GM12878 (cell line): Measurements from ENCODE around the gene SLC28A1. TPM values are rescaled to one million over a fixed set of nuclear protein-coding genes. Genes with fewer than 3 reads are reported as not detected.

Source experiments
- ASH2L ChIP-seq: fragments of 300-600, 200-600 bp; sonication (generic); IDR thresholded peaks from 2 replicates; pipeline ENCODE4 v1.6.1; 2017; ENCODE audit warnings: low read depth, mild to moderate bottlenecking, borderline replicate concordance
- CBX3 ChIP-seq: fragments of 200-600 bp; sonication (generic); IDR thresholded peaks from 2 replicates; pipeline ENCODE4 v1.6.1; 2016; ENCODE audit warnings: low read depth, borderline replicate concordance
- EGR1 ChIP-seq, 2 experiments: IDR thresholded peaks; 1 replicate in 1 of 2; 2 replicates in 1 of 2; pipeline ENCODE4 v1.6.1; 2011 to 2012; ENCODE audit warnings: low read depth in 2 of 2, low read length in 2 of 2, borderline replicate concordance in 1 of 2, mild to moderate bottlenecking in 1 of 2, moderate library complexity in 1 of 2
- IKZF2 ChIP-seq, 2 experiments: fragments of 450-650 bp; IDR thresholded peaks; 2 replicates each; pipeline ENCODE4 v1.6.1; 2017; ENCODE audit warnings: mild to moderate bottlenecking in 2 of 2, moderate library complexity in 2 of 2
- JUND ChIP-seq: IDR thresholded peaks from 2 replicates; pipeline ENCODE4 v1.6.1; 2012; ENCODE audit warnings: low read depth, mild to moderate bottlenecking, low read length, improper control_type of control experiment, moderate library complexity
- KAT2A ChIP-seq: conservative IDR thresholded peaks from 2 replicates; pipeline ENCODE4 v1.6.1; 2011; ENCODE audit warnings: low read depth, low read length; ENCODE audit not compliant: control insufficient read depth
- MEF2A ChIP-seq: IDR thresholded peaks from 2 replicates; pipeline ENCODE4 v1.6.1; 2011; ENCODE audit warnings: low read depth, mild to moderate bottlenecking, low read length, moderate library complexity; ENCODE audit not compliant: insufficient read depth
- MEF2B ChIP-seq: fragments of 450-650 bp; IDR thresholded peaks from 2 replicates; pipeline ENCODE4 v1.6.1; 2018; ENCODE audit warnings: mild to moderate bottlenecking, moderate library complexity; ENCODE audit not compliant: partially characterized antibody, poor library complexity, severe bottlenecking
- MXI1 ChIP-seq: fragments of 150-350 bp; IDR thresholded peaks from 2 replicates; pipeline ENCODE4 v1.6.1; 2011; ENCODE audit warnings: low read depth, mild to moderate bottlenecking, inconsistent platforms, low read length, improper control_type of control experiment
- NBN ChIP-seq: fragments of 450-650 bp; IDR thresholded peaks from 2 replicates; pipeline ENCODE4 v1.6.1; 2016
- PAX5 ChIP-seq: IDR thresholded peaks from 2 replicates; pipeline ENCODE4 v1.6.1; 2011; ENCODE audit warnings: low read depth, low read length, borderline replicate concordance
- PML ChIP-seq: IDR thresholded peaks from 2 replicates; pipeline ENCODE4 v1.6.1; 2012; ENCODE audit warnings: low read length, inconsistent platforms
- RBBP5 ChIP-seq: fragments of 200-600 bp; sonication (generic); conservative IDR thresholded peaks from 2 replicates; pipeline ENCODE4 v1.6.1; 2016
- SIN3A ChIP-seq: IDR thresholded peaks from 2 replicates; pipeline ENCODE4 v1.6.1; 2012; ENCODE audit warnings: low read depth, low read length, improper control_type of control experiment
- SMAD1 ChIP-seq: fragments of 450-650 bp; IDR thresholded peaks from 2 replicates; pipeline ENCODE4 v1.6.1; 2018; ENCODE audit warnings: mild to moderate bottlenecking, low read depth; ENCODE audit not compliant: partially characterized antibody
- SREBF2 ChIP-seq: IDR thresholded peaks from 2 replicates; pipeline ENCODE4 v1.6.1; 2012; ENCODE audit warnings: mild to moderate bottlenecking, low read length
- TARDBP ChIP-seq: IDR thresholded peaks from 2 replicates; pipeline ENCODE4 v1.6.1; 2016; ENCODE audit warnings: borderline replicate concordance
- ZBED1 ChIP-seq: IDR thresholded peaks from 2 replicates; pipeline ENCODE4 v1.6.1; 2016; ENCODE audit warnings: borderline replicate concordance
- polyA plus RNA-seq, 11 experiments: library from polyadenylated mRNA; depleted of rRNA in 4 of 11; unstranded in 6 of 11; stranded (reverse) in 5 of 11; fragments of >200 nt; fragmentation: Nextera tagmentation in 4 of 11; fragmentation: Illumina TruSeq in 1 of 11; extraction: Ambion mirVana in 4 of 11; extraction: Trizol in 1 of 11; gene quantifications; 1 replicate in 1 of 11; 2 replicates in 10 of 11; pipeline versions ENCODE4 v1.2.1 to v1.2.3, GENCODE V29; 2011 to 2016; ENCODE audit warnings: inconsistent platforms in 2 of 11, missing spikeins in 2 of 11, low read depth in 1 of 11
- total RNA-seq, 4 experiments: library from RNA; depleted of rRNA in 3 of 4; stranded (reverse); fragments of >200 nt in 3 of 4; fragmentation: Illumina TruSeq in 1 of 4; extraction: Trizol in 1 of 4; gene quantifications; 2 replicates each; pipeline versions ENCODE4 v1.2.1 to v1.2.3, GENCODE V29; 2013 to 2021
- TF ChIP-seq, protein P1 (sequence below): fragments of 450-650 bp; IDR thresholded peaks from 2 replicates; pipeline ENCODE4 v1.6.1; 2017; ENCODE audit warnings: mild to moderate bottlenecking
- TF ChIP-seq, protein P2 (sequence below): fragments of 450-650 bp; formaldehyde crosslinking; IDR thresholded peaks from 2 replicates; pipeline ENCODE4 v1.5.0; 2022; ENCODE audit warnings: mild to moderate bottlenecking, missing genetic modification characterization
- TF ChIP-seq, protein P3 (sequence below): fragments of 450-650 bp; IDR thresholded peaks from 2 replicates; pipeline ENCODE4 v1.6.1; 2017; ENCODE audit warnings: borderline replicate concordance

Gene SLC28A1
- total and polyA plus RNA-seq, 10 of the 15 experiments (the other 5 are each of a cell fraction or from before 2014, with no cell fraction given) = not detected

DNA sequence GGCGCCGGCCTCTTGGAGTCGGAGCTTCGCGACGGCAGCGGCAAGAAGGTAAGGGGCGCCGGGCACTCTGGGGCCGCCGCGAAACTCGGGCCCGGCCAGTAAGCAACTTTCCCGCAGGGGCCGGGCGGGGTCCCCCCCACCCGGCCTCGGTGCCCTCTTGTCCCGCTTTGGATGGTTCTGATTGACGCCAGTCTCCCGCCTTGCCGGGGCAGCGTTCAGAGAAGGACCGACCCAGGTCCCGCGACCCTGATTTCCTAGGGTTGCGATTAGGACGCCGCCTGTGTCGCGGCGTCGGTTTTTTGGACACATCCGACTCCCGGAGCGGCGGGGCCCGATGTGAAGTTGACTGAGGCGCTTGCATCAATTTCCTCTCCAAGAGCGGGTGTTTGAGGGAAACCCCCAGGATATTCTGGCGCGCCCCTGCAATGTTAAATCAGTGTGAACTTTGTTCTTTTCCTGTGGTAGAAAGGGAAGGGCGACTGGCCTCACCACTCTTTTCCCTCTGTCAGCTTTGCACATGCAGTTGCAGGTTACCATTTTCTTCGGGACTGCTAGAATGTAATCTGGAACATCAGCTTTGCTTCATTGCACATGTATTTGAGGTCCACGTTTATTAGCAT lies 97.9 kb downstream of the SLC28A1 start (continued):
- TF ChIP-seq, protein P1, sequence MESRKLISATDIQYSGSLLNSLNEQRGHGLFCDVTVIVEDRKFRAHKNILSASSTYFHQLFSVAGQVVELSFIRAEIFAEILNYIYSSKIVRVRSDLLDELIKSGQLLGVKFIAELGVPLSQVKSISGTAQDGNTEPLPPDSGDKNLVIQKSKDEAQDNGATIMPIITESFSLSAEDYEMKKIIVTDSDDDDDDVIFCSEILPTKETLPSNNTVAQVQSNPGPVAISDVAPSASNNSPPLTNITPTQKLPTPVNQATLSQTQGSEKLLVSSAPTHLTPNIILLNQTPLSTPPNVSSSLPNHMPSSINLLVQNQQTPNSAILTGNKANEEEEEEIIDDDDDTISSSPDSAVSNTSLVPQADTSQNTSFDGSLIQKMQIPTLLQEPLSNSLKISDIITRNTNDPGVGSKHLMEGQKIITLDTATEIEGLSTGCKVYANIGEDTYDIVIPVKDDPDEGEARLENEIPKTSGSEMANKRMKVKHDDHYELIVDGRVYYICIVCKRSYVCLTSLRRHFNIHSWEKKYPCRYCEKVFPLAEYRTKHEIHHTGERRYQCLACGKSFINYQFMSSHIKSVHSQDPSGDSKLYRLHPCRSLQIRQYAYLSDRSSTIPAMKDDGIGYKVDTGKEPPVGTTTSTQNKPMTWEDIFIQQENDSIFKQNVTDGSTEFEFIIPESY = no peak
- TF ChIP-seq ZBED1 (no peak), EGR1 (IDR thresholded peaks at IDR 0.05; ENCODE audit: borderline replicate concordance in 1 of 2, low read depth in 2 of 2, low read length in 2 of 2) (no peak), PML (no peak), MXI1 (0 out of 2 replicates have a peak, but pooled peaks have one; percentile 14), SIN3A (no peak), MEF2B (no peak), TARDBP (no peak), MEF2A (no peak), ASH2L (no peak), SREBF2 (no peak), JUND (no peak), PAX5 (no peak), IKZF2 (IDR thresholded peaks at IDR 0.05) (peak; percentile 32 to 33; a peak in 2 of 4 replicates), NBN (no peak), CBX3 (no peak), RBBP5 (no peak), KAT2A (no peak), SMAD1 (no peak)
- TF ChIP-seq, protein P2, sequence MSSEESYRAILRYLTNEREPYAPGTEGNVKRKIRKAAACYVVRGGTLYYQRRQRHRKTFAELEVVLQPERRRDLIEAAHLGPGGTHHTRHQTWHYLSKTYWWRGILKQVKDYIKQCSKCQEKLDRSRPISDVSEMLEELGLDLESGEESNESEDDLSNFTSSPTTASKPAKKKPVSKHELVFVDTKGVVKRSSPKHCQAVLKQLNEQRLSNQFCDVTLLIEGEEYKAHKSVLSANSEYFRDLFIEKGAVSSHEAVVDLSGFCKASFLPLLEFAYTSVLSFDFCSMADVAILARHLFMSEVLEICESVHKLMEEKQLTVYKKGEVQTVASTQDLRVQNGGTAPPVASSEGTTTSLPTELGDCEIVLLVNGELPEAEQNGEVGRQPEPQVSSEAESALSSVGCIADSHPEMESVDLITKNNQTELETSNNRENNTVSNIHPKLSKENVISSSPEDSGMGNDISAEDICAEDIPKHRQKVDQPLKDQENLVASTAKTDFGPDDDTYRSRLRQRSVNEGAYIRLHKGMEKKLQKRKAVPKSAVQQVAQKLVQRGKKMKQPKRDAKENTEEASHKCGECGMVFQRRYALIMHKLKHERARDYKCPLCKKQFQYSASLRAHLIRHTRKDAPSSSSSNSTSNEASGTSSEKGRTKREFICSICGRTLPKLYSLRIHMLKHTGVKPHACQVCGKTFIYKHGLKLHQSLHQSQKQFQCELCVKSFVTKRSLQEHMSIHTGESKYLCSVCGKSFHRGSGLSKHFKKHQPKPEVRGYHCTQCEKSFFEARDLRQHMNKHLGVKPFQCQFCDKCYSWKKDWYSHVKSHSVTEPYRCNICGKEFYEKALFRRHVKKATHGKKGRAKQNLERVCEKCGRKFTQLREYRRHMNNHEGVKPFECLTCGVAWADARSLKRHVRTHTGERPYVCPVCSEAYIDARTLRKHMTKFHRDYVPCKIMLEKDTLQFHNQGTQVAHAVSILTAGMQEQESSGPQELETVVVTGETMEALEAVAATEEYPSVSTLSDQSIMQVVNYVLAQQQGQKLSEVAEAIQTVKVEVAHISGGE = no peak
- TF ChIP-seq, protein P3, sequence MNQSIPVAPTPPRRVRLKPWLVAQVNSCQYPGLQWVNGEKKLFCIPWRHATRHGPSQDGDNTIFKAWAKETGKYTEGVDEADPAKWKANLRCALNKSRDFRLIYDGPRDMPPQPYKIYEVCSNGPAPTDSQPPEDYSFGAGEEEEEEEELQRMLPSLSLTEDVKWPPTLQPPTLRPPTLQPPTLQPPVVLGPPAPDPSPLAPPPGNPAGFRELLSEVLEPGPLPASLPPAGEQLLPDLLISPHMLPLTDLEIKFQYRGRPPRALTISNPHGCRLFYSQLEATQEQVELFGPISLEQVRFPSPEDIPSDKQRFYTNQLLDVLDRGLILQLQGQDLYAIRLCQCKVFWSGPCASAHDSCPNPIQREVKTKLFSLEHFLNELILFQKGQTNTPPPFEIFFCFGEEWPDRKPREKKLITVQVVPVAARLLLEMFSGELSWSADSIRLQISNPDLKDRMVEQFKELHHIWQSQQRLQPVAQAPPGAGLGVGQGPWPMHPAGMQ = no peak
